GM12874 (cell line): ENCODE measurements around the gene ZNF804A.

Source experiments
- CTCF ChIP-seq: IDR thresholded peaks from 2 replicates; pipeline ENCODE4 v1.5.1; 2011; ENCODE audit warnings: low read depth, mild to moderate bottlenecking, control low read depth, low read length, moderate library complexity; ENCODE audit not compliant: insufficient read depth

ZNF804A gene

GRCh38 chr2:184756161-184756560 lies 157.8 kb downstream of the ZNF804A start:
- TF ChIP-seq CTCF: no peak

GRCh38 chr2:184756885-184757284 lies 158.6 kb downstream of the ZNF804A start:
- TF ChIP-seq CTCF: no peak

- TF ChIP-seq CTCF: no peak
Measured at GRCh38 chr2:184760931-184761330, 162.6 kb downstream of the ZNF804A start.

GRCh38 chr2:184765112-184765895 lies 167.0 kb downstream of the ZNF804A start:
- TF ChIP-seq CTCF: no peak

GRCh38 chr2:184767059-184767458 lies 168.7 kb downstream of the ZNF804A start:
- no peak for TF ChIP-seq CTCF

- TF ChIP-seq CTCF: no peak
Measured at GRCh38 chr2:184769023-184769422, 170.7 kb downstream of the ZNF804A start.

- TF ChIP-seq CTCF: no peak
Measured at GRCh38 chr2:184769686-184770085, 171.4 kb downstream of the ZNF804A start.
